ENCODE results near the gene ADAMTS16.

GRCh38 chr5:5288201-5288600 is 148.1 kb downstream of the ADAMTS16 start:
- TF ChIP-seq EZH2 (IDR thresholded peaks at IDR 0.05) (no peak), POLR2AphosphoS5 (IDR thresholded peaks at IDR 0.05; ENCODE audit: borderline replicate concordance, low read depth, low read length) (no peak)
